A172 (cell line): Measurements from ENCODE around the gene CPA5. TPM values are rescaled to one million over a fixed set of nuclear protein-coding genes. Genes with fewer than 3 reads are reported as not detected.

Experiments
- DNase-seq: peaks from one replicate; pipeline ENCODE4 v3.0.0-alpha.2; 2015; ENCODE audit warnings: low spot score
- total RNA-seq: library from RNA; depleted of rRNA; stranded (reverse); fragments of >200 nt; shearing (Covaris generic); gene quantifications from 2 replicates; pipeline ENCODE4 v1.2.3, GENCODE V29; 2014; rRNA removed

CPA5 gene
- total RNA-seq, 1 experiment from 2014 or later, result 0.28 TPM

GRCh38 chr7:130396109-130396508, 51.5 kb downstream of the CPA5 start:
- DNase-seq, result no peak

GRCh38 chr7:130397051-130397757, 52.6 kb downstream of the CPA5 start:
- DNase-seq, result no peak

GRCh38 chr7:130397758-130398073, 53.1 kb downstream of the CPA5 start:
- DNase-seq, result no peak

GRCh38 chr7:130398526-130399090, 54.0 kb downstream of the CPA5 start:
- DNase-seq, result no peak

- no peak for DNase-seq
These were observed 55.5 kb downstream of the CPA5 start for GRCh38 chr7:130400120-130400572.

GRCh38 chr7:130401101-130401500, 56.5 kb downstream of the CPA5 start:
- DNase-seq, result no peak

GRCh38 chr7:130401578-130401977, 57.0 kb downstream of the CPA5 start:
- no peak for DNase-seq

GRCh38 chr7:130405003-130405402, 60.4 kb downstream of the CPA5 start:
- DNase-seq, result no peak

- DNase-seq, result no peak
These were observed 64.6 kb downstream of the CPA5 start for GRCh38 chr7:130409067-130409711.

GRCh38 chr7:130409712-130410072, 65.1 kb downstream of the CPA5 start:
- DNase-seq, result no peak

GRCh38 chr7:130410868-130411541, 66.4 kb downstream of the CPA5 start:
- DNase-seq, result no peak

- no peak for DNase-seq
These were observed 68.6 kb downstream of the CPA5 start for GRCh38 chr7:130413201-130413600.

- no peak for DNase-seq
These were observed 70.4 kb downstream of the CPA5 start for GRCh38 chr7:130415006-130415405.

GRCh38 chr7:130417213-130417612, 72.6 kb downstream of the CPA5 start:
- DNase-seq, result no peak

- no peak for DNase-seq
These were observed 73.7 kb downstream of the CPA5 start for GRCh38 chr7:130418306-130418705.

Other genes starting within 250 kb of the CPA5 start
- 12.7 and 14.9 TPM in 2 replicates for gene TMEM209, start 139.4 kb upstream of the CPA5 start, total RNA-seq
- gene SSMEM1, start 137.0 kb upstream of the CPA5 start, total RNA-seq, result not detected in 2 replicates
- gene CPA2, start 78.0 kb upstream of the CPA5 start, total RNA-seq, result not detected in 2 replicates
- gene CPA4, start 51.7 kb upstream of the CPA5 start, total RNA-seq, result 387 and 495 TPM in 2 replicates
- 0.34 and 2.6 TPM in 2 replicates for gene CPA1, start 35.7 kb downstream of the CPA5 start, total RNA-seq
- gene CEP41, start 96.2 kb downstream of the CPA5 start, total RNA-seq, result 15.9 and 21.3 TPM in 2 replicates
- not detected in 2 replicates for gene MEST, start 147.3 kb downstream of the CPA5 start, total RNA-seq